Measurements from ENCODE around the gene SMYD5. TPM values are rescaled to one million over a fixed set of nuclear protein-coding genes. Genes with fewer than 3 reads are reported as not detected.

SMYD5 gene
- total RNA-seq, 1 donor from 2014 or later, result 13.3 TPM

DNA sequence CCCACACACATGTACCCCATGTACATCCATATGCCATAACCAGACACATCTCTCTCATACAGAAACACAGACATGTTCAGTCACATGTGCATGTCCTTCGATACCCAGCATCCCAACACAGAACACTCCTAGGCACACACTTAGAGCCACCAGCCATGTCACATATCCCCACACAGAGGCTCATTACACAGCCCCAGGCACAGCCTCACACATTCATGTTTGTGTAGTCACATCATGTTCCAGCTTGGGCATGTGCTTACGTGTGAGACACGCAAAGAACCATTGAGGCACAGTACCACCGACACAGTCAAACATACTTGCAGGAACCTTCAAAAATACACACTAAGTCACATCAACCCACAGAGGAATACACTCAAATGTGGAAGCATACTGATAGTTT lies 53.0 kb downstream of the SMYD5 start:
- TF ChIP-seq, protein P1, sequence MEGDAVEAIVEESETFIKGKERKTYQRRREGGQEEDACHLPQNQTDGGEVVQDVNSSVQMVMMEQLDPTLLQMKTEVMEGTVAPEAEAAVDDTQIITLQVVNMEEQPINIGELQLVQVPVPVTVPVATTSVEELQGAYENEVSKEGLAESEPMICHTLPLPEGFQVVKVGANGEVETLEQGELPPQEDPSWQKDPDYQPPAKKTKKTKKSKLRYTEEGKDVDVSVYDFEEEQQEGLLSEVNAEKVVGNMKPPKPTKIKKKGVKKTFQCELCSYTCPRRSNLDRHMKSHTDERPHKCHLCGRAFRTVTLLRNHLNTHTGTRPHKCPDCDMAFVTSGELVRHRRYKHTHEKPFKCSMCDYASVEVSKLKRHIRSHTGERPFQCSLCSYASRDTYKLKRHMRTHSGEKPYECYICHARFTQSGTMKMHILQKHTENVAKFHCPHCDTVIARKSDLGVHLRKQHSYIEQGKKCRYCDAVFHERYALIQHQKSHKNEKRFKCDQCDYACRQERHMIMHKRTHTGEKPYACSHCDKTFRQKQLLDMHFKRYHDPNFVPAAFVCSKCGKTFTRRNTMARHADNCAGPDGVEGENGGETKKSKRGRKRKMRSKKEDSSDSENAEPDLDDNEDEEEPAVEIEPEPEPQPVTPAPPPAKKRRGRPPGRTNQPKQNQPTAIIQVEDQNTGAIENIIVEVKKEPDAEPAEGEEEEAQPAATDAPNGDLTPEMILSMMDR (IDR thresholded peaks at IDR 0.05), result no peak
- DNase-seq, result no peak
- no peaks in the 10 kb centered on the region for H3K9me3 ChIP-seq
- no peak overlapping the region for H3K4me3 ChIP-seq
- intact Hi-C loops (cut with DNase I), result no loop called here
- H3K4me1 ChIP-seq, result no peaks in the 10 kb centered on the region
- H3K27me3 ChIP-seq (ENCODE audit: low read depth), result peaks cover 39% of the 10 kb centered on the region
- no peaks in the 10 kb centered on the region for H3K36me3 ChIP-seq
- no peak overlapping the region for H3K27ac ChIP-seq
- ATAC-seq, result no peak

DNA sequence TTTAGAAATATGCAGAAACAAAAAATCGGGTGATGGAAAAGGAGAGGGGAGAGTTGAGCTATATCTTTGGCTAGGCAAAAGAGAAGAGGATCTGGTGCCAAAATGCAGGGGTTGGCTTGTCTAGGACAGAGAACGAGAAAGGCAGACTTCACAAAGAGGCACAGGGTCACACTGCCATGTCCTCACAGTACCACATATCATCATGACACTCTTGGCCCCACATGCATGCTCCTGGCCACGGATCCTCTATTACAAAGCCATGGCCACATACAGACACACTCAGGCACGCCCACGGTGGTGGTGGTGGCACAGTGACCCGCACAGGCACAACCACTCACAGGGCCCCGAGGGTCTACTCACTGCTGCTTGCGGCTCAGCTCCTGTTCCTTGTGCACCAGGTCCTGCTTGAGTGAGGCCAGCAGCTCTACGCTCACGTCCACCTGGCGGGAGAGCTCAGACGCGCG lies 54.4 kb downstream of the SMYD5 start:
- H3K27me3 ChIP-seq (ENCODE audit: low read depth), result peaks cover 39% of the 10 kb centered on the region
- TF ChIP-seq, protein P1 (IDR thresholded peaks at IDR 0.05), result no peak
- ATAC-seq (no peak), DNase-seq (no peak)
- intact Hi-C loops (cut with DNase I), result no loop called here
- H3K4me1 ChIP-seq, result no peaks in the 10 kb centered on the region
- no peak overlapping the region for H3K4me3 ChIP-seq
- H3K9me3 ChIP-seq, result no peaks in the 10 kb centered on the region
- H3K27ac ChIP-seq, result no peak overlapping the region
- no peaks in the 10 kb centered on the region for H3K36me3 ChIP-seq

DNA sequence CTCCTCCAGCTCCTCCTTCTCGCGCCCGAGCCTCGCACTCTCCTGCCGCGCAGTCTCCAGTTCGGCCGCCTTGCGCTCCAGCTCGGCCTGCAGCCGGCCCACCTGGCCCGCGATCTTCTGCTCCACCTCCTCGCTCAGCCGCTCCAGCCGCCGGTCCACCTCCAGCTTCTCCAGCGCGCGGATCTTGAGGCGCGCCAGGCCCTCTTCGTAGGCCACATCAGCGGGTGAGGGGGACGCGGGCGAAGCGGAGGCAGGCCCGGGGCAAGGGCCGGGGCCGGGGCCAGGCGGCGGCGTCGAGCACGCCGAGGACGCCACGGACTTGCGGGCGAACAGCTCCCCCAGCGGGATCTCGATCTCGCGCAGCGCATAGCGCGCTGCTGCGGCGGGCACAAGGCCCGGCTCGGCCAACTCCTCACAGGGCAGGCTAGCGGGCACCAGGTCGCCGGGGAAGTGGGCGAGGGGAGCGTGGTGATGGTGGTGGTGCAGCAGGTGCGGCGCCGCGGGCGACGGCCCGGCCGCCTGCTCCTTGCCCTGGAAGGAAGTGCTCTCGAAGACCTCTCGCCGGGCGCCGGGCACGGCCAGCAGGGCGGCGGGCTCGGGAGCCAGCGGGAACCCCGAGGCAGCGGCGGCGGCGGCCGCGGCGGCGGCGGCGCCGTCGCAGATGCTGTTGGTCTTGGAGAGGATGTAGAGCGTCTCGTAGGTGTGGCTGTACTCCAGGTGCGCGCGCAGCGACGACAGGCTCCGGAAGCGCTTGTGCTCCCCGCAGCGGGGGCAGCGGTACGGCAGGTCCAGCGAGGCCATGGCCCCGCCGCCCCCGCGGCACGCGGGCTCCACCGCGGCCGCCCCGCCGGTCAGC lies 55.0 kb downstream of the SMYD5 start:
- peaks cover 39% of the 10 kb centered on the region for H3K27me3 ChIP-seq (ENCODE audit: low read depth)
- no peaks in the 10 kb centered on the region for H3K4me1 ChIP-seq
- H3K9me3 ChIP-seq, result no peaks in the 10 kb centered on the region
- TF ChIP-seq, protein P1 (IDR thresholded peaks at IDR 0.05), result no peak
- DNase-seq (no peak), ATAC-seq (peak; percentile 43 to 60)
- intact Hi-C loops (cut with DNase I), result no loop called here
- no peak overlapping the region for H3K27ac ChIP-seq
- no peaks in the 10 kb centered on the region for H3K36me3 ChIP-seq
- H3K4me3 ChIP-seq, result peak overlapping the region; percentile 24

DNA sequence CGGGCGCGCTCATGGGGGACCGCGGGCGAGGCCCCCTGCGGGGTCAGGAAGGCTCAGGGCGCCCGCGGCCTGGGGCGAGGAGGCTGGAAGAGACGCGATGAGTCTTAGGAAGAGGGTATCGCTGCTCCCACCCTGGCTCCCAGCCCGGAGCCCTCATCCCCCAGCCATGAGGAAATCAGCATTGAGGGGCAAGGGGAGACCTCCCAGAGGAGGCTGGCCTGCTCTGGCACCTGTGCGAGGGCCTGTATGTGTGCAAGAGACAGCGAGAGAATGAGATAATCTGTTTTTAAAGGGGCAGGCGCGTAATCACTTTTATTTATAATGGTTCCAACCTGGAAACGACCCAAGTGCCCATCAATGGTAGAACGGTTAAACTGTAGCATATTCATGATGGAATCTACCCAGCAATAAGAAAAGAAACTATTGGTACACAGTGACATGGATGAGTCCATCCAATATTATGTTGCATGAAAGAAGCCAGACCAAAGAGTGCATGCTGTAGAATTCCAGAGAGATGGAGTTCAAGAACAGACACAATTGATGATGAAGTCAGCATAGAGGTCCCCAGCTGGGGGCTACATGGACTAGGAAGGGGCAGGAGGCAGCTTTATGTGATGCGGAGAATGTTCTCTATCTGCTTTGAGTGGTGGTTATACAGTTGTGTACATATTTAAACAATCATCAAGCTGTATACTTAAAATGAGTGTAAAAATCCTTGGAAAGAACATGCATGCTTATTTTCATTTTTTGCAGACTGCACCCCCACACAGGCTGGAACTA lies 55.8 kb downstream of the SMYD5 start:
- no peaks in the 10 kb centered on the region for H3K36me3 ChIP-seq
- DNase-seq (no peak), ATAC-seq (no peak)
- TF ChIP-seq, protein P1 (IDR thresholded peaks at IDR 0.05), result no peak
- H3K27me3 ChIP-seq (ENCODE audit: low read depth), result peaks cover 39% of the 10 kb centered on the region
- H3K4me3 ChIP-seq, result no peak overlapping the region
- intact Hi-C loops (cut with DNase I), result no loop called here
- no peaks in the 10 kb centered on the region for H3K4me1 ChIP-seq
- no peak overlapping the region for H3K27ac ChIP-seq
- no peaks in the 10 kb centered on the region for H3K9me3 ChIP-seq

DNA sequence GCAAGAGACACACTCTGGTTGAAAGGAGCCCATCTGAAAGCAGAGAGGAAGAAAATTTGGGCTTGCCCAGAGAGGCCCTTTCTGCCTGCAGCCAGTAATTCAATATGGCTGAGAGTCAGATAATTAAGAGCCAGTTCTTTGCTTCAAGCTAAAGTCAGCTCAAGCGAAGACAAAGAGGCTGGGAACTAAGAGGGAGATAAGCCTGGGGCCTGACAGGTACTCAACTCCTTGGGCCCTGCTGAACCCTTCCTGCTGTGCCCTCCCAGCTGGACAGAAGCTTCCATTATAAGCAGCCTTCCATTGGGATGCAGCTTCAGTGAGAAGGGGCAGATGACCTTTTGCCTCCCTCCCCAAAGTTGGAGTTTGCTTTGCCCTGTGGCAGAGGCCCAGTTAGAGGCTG lies 58.2 kb downstream of the SMYD5 start:
- intact Hi-C loops (cut with DNase I), result no loop called here
- H3K36me3 ChIP-seq, result no peaks in the 10 kb centered on the region
- H3K4me1 ChIP-seq, result no peaks in the 10 kb centered on the region
- ATAC-seq, result no peak
- no peaks in the 10 kb centered on the region for H3K9me3 ChIP-seq
- H3K27ac ChIP-seq, result no peak overlapping the region
- H3K27me3 ChIP-seq (ENCODE audit: low read depth), result peaks cover 19% of the 10 kb centered on the region
- no peak for DNase-seq
- TF ChIP-seq, protein P1 (IDR thresholded peaks at IDR 0.05), result no peak
- no peak overlapping the region for H3K4me3 ChIP-seq

Other genes starting within 250 kb of the SMYD5 start
- gene SFXN5, start 142.5 kb upstream of the SMYD5 start, total RNA-seq, result 15.4 TPM
- 20.6 TPM for gene RAB11FIP5, start 101.3 kb upstream of the SMYD5 start, total RNA-seq
- not detected for gene NOTO, start 11.7 kb upstream of the SMYD5 start, total RNA-seq
- gene PRADC1, start 19.0 kb downstream of the SMYD5 start, total RNA-seq, result 14.8 TPM
- 151 TPM for gene CCT7, start 20.1 kb downstream of the SMYD5 start, total RNA-seq
- 2.9 TPM for gene FBXO41, start 70.2 kb downstream of the SMYD5 start, total RNA-seq
- not detected for gene EGR4, start 79.3 kb downstream of the SMYD5 start, total RNA-seq
- gene ALMS1, start 171.6 kb downstream of the SMYD5 start, total RNA-seq, result 22.0 TPM

Data from lower lobe of right lung (tissue), 2 donors.